MM.1S (cell line): Measurements from ENCODE around the gene MTA2.

Experiments used
- DNase-seq: peaks from one replicate; pipeline ENCODE4 v3.0.0-alpha.2; 2015
- H2AFZ ChIP-seq: fragments of 300-600 bp; sonication (generic); 2 replicates; pipeline ENCODE4 v1.6.0; 2016; ENCODE audit warnings: antibody characterized with exemption, low read length
- H3F3A ChIP-seq: fragments of 300-600 bp; sonication (generic); 2 replicates; pipeline ENCODE4 v1.6.1; 2016; ENCODE audit warnings: mild to moderate bottlenecking, antibody characterized with exemption, low read length, moderate library complexity, mixed read lengths; ENCODE audit not compliant: insufficient read depth
- H3K27ac ChIP-seq: fragments of 300-600 bp; sonication (generic); 2 replicates; pipeline ENCODE4 v1.5.1; 2016; ENCODE audit warnings: mild to moderate bottlenecking, low read length
- H3K27me3 ChIP-seq: fragments of 300-600 bp; sonication (generic); replicated peaks from 2 replicates; pipeline ENCODE4 v1.6.0; 2016; ENCODE audit warnings: low read length; ENCODE audit not compliant: insufficient read depth
- H3K36me3 ChIP-seq: fragments of 300-600 bp; sonication (generic); replicated peaks from 2 replicates; pipeline ENCODE4 v1.6.1; 2016; ENCODE audit warnings: mild to moderate bottlenecking, low read length, mixed read lengths; ENCODE audit not compliant: insufficient read depth
- H3K4me1 ChIP-seq: fragments of 300-600 bp; sonication (generic); 2 replicates; pipeline ENCODE4 v1.6.1; 2016; ENCODE audit warnings: low read length, mixed read lengths
- H3K4me2 ChIP-seq: fragments of 300-600 bp; sonication (generic); 2 replicates; pipeline ENCODE4 v1.6.0; 2016; ENCODE audit warnings: low read depth, low read length
- H3K4me3 ChIP-seq: fragments of 300-600 bp; sonication (generic); 2 replicates; pipeline ENCODE4 v1.5.1; 2016; ENCODE audit warnings: low read length, mixed read lengths
- H3K79me2 ChIP-seq: fragments of 300-600 bp; sonication (generic); 2 replicates; pipeline ENCODE4 v1.6.1; 2016; ENCODE audit warnings: mixed run types, low read length, mixed read lengths
- H3K9ac ChIP-seq: fragments of 300-600 bp; sonication (generic); 2 replicates; pipeline ENCODE4 v1.6.1; 2016; ENCODE audit warnings: low read length, mixed read lengths
- H3K9me2 ChIP-seq: fragments of 300-600 bp; sonication (generic); replicated peaks from 2 replicates; pipeline ENCODE4 v1.6.1; 2016; ENCODE audit warnings: mild to moderate bottlenecking, low read length, mixed read lengths; ENCODE audit not compliant: insufficient read depth
- H3K9me3 ChIP-seq: fragments of 300-600 bp; sonication (generic); replicated peaks from 2 replicates; pipeline ENCODE4 v1.6.1; 2016; ENCODE audit warnings: mild to moderate bottlenecking, low read length, mixed read lengths; ENCODE audit not compliant: insufficient read depth
- H4K20me1 ChIP-seq: fragments of 300-600 bp; sonication (generic); 2 replicates; pipeline ENCODE4 v1.6.1; 2016; ENCODE audit warnings: mild to moderate bottlenecking, low read length, moderate library complexity, mixed read lengths; ENCODE audit not compliant: insufficient read depth
- CTCF ChIP-seq: fragments of 300-600 bp; sonication (generic); IDR thresholded peaks from 2 replicates; pipeline ENCODE4 v1.5.1; 2016; ENCODE audit warnings: antibody characterized with exemption, low read length, mixed read lengths
- EZH2 ChIP-seq: fragments of 300-600 bp; sonication (generic); optimal IDR thresholded peaks from 2 replicates; pipeline ENCODE3; 2017; ENCODE audit warnings: low read depth, mild to moderate bottlenecking, antibody characterized with exemption, low read length, mixed read lengths
- EZH2phosphoT487 ChIP-seq: fragments of 300-600 bp; sonication (generic); IDR thresholded peaks from 2 replicates; pipeline ENCODE4 v1.6.1; 2018; ENCODE audit warnings: antibody characterized with exemption, low read length

The MTA2 gene

GRCh38 chr11:62569611-62570010 lies 32.1 kb downstream of the MTA2 start:
- H3K4me2 ChIP-seq, result no peak overlapping the region
- H3K4me1 ChIP-seq, result peaks cover 11% of the 10 kb centered on the region
- H3K9ac ChIP-seq, result no peak overlapping the region
- H3K4me3 ChIP-seq, result no peak overlapping the region
- H3K27ac ChIP-seq, result no peak overlapping the region
- peaks cover 16% of the 10 kb centered on the region for H3K36me3 ChIP-seq
- no peaks in the 10 kb centered on the region for H4K20me1 ChIP-seq
- no peak for TF ChIP-seq EZH2
- no peak for TF ChIP-seq CTCF
- no peak for TF ChIP-seq EZH2phosphoT487
- H2AFZ ChIP-seq, result no peak overlapping the region
- no peaks in the 10 kb centered on the region for H3K9me3 ChIP-seq
- no peak for DNase-seq
- H3K27me3 ChIP-seq, result no peaks in the 10 kb centered on the region
- H3K9me2 ChIP-seq, result no peaks in the 10 kb centered on the region
- H3F3A ChIP-seq, result peaks cover 10% of the 10 kb centered on the region; the same call in 1 of the 2 replicates
- H3K79me2 ChIP-seq, result peaks cover 91% of the 10 kb centered on the region

DNA sequence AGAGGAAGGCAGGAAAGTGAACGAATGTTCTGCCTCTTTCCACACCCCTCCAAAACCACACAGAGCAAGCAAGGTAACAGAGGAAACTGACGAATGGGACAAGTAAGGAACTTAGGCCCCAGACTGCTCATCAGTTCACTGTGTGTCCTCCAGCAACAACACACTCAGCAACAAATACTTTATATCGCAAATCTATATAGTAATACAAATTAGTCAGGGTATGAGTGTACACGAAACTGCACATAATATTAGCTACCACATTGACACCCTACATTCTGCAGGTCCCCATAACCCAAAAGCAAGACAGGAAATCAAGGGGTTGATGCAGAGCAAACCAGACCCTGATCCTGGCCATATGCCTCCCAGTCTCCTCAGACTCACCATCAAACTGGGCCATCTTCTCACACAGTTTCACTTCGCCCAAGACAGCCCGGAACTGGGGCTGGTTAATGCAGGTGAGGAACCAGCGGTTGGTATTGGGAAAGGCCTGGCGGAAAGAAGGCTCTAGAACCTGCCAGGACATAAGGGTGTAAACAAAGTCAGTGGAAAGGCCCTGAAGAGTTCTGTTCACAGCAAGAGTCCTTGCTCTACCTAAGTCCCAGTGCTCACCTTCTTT lies 34.5 kb downstream of the MTA2 start:
- Histone ChIP-seq H3K27ac (no peak overlapping the region), H3F3A (peaks cover 14% of the 10 kb centered on the region), H3K27me3 (no peaks in the 10 kb centered on the region), H3K36me3 (peaks cover 23% of the 10 kb centered on the region), H3K9me3 (no peaks in the 10 kb centered on the region), H3K4me1 (peaks cover 6% of the 10 kb centered on the region), H3K79me2 (peaks cover 94% of the 10 kb centered on the region), H2AFZ (no peak overlapping the region), H4K20me1 (0 out of 2 replicates have a peak, but pooled peaks cover 5% of the 10 kb centered on the region), H3K4me3 (no peak overlapping the region), H3K4me2 (no peak overlapping the region), H3K9me2 (no peaks in the 10 kb centered on the region), H3K9ac (no peak overlapping the region)
- TF ChIP-seq EZH2phosphoT487, result no peak
- no peak for TF ChIP-seq EZH2
- TF ChIP-seq CTCF, result no peak
- DNase-seq, result no peak

DNA sequence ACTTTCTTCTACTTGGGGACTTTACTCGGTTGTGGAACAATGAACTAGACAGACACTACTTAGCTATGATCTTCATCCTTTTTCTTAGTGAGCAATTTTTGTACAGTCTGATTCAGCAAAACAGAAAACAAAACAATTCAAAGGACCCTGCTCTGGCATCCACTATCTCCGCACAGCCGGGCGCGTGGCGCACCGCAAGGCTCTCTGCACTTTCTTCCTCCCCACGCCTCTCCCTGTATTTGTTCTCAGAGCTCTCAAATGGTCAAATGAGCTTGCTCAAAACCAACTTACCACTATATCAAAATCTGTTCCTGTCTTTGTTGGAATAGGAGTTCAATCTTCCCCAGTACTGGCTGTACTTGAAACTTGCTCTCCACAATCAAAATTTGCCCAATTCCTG lies 35.4 kb downstream of the MTA2 start:
- Histone ChIP-seq H4K20me1 (0 out of 2 replicates have a peak, but pooled peaks cover 5% of the 10 kb centered on the region), H3K9ac (no peak overlapping the region), H3K27ac (no peak overlapping the region), H3K4me3 (no peak overlapping the region), H3K9me2 (no peaks in the 10 kb centered on the region), H3F3A (peaks cover 17% of the 10 kb centered on the region), H3K4me2 (no peak overlapping the region), H3K9me3 (no peaks in the 10 kb centered on the region), H3K36me3 (peaks cover 20% of the 10 kb centered on the region), H3K79me2 (peaks cover 90% of the 10 kb centered on the region), H3K4me1 (no peaks in the 10 kb centered on the region), H3K27me3 (no peaks in the 10 kb centered on the region), H2AFZ (no peak overlapping the region)
- TF ChIP-seq EZH2 (no peak), CTCF (no peak), EZH2phosphoT487 (no peak)
- no peak for DNase-seq
